ENCODE measurements around the gene ADAT2. TPM values are rescaled to one million over a fixed set of nuclear protein-coding genes. Genes with fewer than 3 reads are reported as not detected.

Gene ADAT2
- polyA plus RNA-seq, 3 donors, result 0.08 to 9.7 (median 0.51) TPM

GRCh38 chr6:143441010-143441409 lies 9.5 kb downstream of the ADAT2 start:
- intact Hi-C loops (cut with micrococcal nuclease), result no loop called here
- peaks cover 0 to 2% (median 2%) of the 10 kb centered on the region in 3 donors for H3K27me3 Mint-ChIP-seq (ENCODE audit: low read depth in 3 of 3)

GRCh38 chr6:143432588-143432987 lies 17.9 kb downstream of the ADAT2 start:
- Histone ChIP-seq H3K4me1 (ENCODE audit: control insufficient read depth in 1 of 2, insufficient read depth in 2 of 2, low read length in 2 of 2) (no peaks in the 10 kb centered on the region), H3K27ac (ENCODE audit: low read depth in 1 of 2, low read length in 2 of 2) (no peak overlapping the region), H3K79me2 (ENCODE audit: insufficient read depth, low read length) (no peaks in the 10 kb centered on the region), H3K36me3 (replicated peaks in 1 of 2; ENCODE audit: control insufficient read depth in 1 of 2, insufficient read depth in 2 of 2, low read length in 2 of 2) (peaks cover 4 to 12% of the 10 kb centered on the region in 2 donors), H3K27me3 (ENCODE audit: control insufficient read depth in 2 of 2, insufficient read depth in 2 of 2, low read length in 2 of 2) (no peaks in the 10 kb centered on the region), H3K4me2 (replicated peaks; ENCODE audit: extremely low read depth, low read length, poor library complexity, severe bottlenecking) (no peak overlapping the region), H4K20me1 (ENCODE audit: insufficient read depth, low read length) (no peaks in the 10 kb centered on the region), H3K9me3 (replicated peaks in 1 of 2; ENCODE audit: control insufficient read depth in 1 of 2, insufficient read depth in 1 of 2, low read length in 2 of 2) (no peaks in the 10 kb centered on the region), H2AFZ (ENCODE audit: insufficient read depth, low read depth, low read length, poor library complexity, severe bottlenecking) (no peak overlapping the region), H3K4me3 (replicated peaks in 1 of 3; ENCODE audit: low read depth in 2 of 3, low read length in 3 of 3) (no peak overlapping the region), H3K9ac (ENCODE audit: insufficient read depth, low read length, poor library complexity, severe bottlenecking) (no peak overlapping the region)
- DNase-seq, result no peak
- Mint-ChIP-seq H3K27me3 (ENCODE audit: low read depth in 3 of 3) (peaks cover 0 to 2% (median 0%) of the 10 kb centered on the region in 3 donors), H3K27ac (no peak overlapping the region), H3K36me3 (peaks cover 7 to 25% of the 10 kb centered on the region in 2 donors), H3K4me1 (no peaks in the 10 kb centered on the region), H3K4me3 (no peak overlapping the region), H3K9me3 (no peaks in the 10 kb centered on the region)
- WGBS (ENCODE audit: insufficient coverage), result no CpG with 5 or more reads among the region's 4 CpGs
- TF ChIP-seq CTCF (IDR thresholded peaks at IDR 0.05), result no peak
- intact Hi-C loops (cut with micrococcal nuclease), result no loop called here

More at GRCh38 chr6:143441010-143441409, 9.5 kb downstream of the ADAT2 start:
- Mint-ChIP-seq H3K9me3 (peaks cover 0 to 2% (median 0%) of the 10 kb centered on the region in 7 donors), H3K4me3 (no peak overlapping the region), H3K36me3 (peaks cover 19 to 22% of the 10 kb centered on the region in 2 donors), H3K27ac (peak overlapping the region in 1 of 7 donors; percentile 28), H3K4me1 (no peaks in the 10 kb centered on the region)
- H3K79me2 ChIP-seq (ENCODE audit: insufficient read depth, low read length), result no peaks in the 10 kb centered on the region
- no peak overlapping the region for H3K9ac ChIP-seq (ENCODE audit: insufficient read depth, low read length, poor library complexity, severe bottlenecking)
- H3K27ac ChIP-seq (ENCODE audit: low read depth in 1 of 2, low read length in 2 of 2), result no peak overlapping the region
- no peaks in the 10 kb centered on the region for H3K4me1 ChIP-seq (ENCODE audit: control insufficient read depth in 1 of 2, insufficient read depth in 2 of 2, low read length in 2 of 2)
- H3K9me3 ChIP-seq (replicated peaks in 1 of 2; ENCODE audit: control insufficient read depth in 1 of 2, insufficient read depth in 1 of 2, low read length in 2 of 2), result no peaks in the 10 kb centered on the region
- H3K4me3 ChIP-seq (replicated peaks in 1 of 3; ENCODE audit: low read depth in 2 of 3, low read length in 3 of 3), result no peak overlapping the region
- no peaks in the 10 kb centered on the region for H4K20me1 ChIP-seq (ENCODE audit: insufficient read depth, low read length)
- no peaks in the 10 kb centered on the region for H3K27me3 ChIP-seq (ENCODE audit: control insufficient read depth in 2 of 2, insufficient read depth in 2 of 2, low read length in 2 of 2)
- no peak overlapping the region for H2AFZ ChIP-seq (ENCODE audit: insufficient read depth, low read depth, low read length, poor library complexity, severe bottlenecking)
- no peak for DNase-seq
- peaks cover 11 to 12% of the 10 kb centered on the region in 2 donors for H3K36me3 ChIP-seq (replicated peaks in 1 of 2; ENCODE audit: control insufficient read depth in 1 of 2, insufficient read depth in 2 of 2, low read length in 2 of 2)
- no peak overlapping the region for H3K4me2 ChIP-seq (replicated peaks; ENCODE audit: extremely low read depth, low read length, poor library complexity, severe bottlenecking)
- TF ChIP-seq CTCF (IDR thresholded peaks at IDR 0.05), result no peak
- WGBS (ENCODE audit: insufficient coverage), result no CpG with 5 or more reads among the region's 2 CpGs
